ENCODE measurements around the gene SH3BP1.
A peak's percentile ranks its signal among the peaks of the same experiment; 100 is the strongest.

SH3BP1 gene

DNA sequence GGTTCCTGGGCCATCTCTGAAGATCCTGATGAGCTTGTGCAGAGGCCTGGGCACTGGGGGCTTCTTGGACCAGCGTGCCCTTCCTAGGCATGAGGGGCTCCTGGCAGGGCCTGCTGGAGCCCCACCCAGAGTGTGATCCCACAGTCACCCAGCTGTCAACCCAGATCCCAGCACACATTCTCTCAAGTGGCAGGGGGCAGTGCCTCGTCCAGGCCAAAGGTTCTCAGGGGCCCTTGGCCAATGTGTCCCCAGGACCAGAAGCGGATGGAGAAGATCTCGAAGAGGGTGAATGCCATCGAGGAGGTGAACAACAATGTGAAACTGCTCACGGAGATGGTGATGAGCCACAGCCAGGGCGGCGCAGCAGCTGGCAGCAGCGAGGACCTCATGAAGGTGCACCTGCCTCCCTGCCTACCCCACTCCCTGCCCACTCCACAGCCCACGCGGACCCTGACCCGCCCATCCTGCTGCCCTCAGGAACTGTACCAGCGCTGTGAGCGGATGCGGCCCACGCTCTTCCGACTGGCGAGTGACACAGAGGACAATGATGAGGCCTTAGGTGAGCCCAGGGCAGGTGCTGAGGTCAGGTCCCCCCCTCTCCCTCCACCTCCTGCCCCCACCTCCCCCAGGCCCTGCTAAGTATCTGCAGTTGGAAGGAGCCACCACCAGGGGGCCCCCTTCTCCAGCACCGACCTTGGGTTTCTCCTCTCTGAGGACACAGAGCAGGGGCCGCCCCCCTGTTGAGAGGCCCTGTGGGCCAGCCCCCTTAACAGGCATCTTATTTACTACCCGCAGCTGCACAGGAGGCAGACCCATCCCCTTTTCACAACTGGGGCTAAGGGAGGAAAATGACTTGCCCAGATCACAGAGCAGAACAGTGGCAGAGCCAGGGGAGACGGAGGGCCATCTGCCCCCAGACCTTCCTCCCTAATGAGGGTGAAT is 16.1 kb upstream of the SH3BP1 start:
- Mint-ChIP-seq H3K27ac (peak overlapping the region; percentile 83), H3K36me3 (peaks cover 34% of the 10 kb centered on the region), H3K4me3 (no peak overlapping the region), H3K4me1 (peaks cover 43% of the 10 kb centered on the region), H3K9me3 (no peaks in the 10 kb centered on the region), H3K27me3 (no peaks in the 10 kb centered on the region)
- CTCF ChIA-PET = interaction anchor here (0.7 to 28.2 kb wide), 10 partner anchors 9 to 53 kb away, joined by 3 to 506 read pairs (median 4); partner anchors contain the start of genes LGALS1 and NOL12
- peak; percentile 84 for DNase-seq

DNA sequence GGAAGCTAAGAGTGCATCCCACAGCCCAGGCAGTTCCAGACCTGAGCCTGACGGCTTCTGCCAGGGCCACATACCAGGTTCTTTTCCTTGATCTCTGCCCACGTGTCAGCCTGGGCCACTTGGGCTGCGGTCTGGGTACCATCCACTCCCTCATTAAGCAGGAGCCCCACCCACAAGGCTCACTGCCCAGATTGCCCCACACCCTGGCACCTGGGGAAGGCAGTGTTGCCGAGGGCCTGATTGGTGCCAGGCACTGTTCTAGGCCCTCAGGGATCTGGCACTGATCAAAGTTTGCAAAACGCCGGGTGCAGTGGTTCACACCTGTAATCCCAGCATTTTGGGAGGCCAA is 15.5 kb upstream of the SH3BP1 start:
- H3K4me1 Mint-ChIP-seq = peaks cover 49% of the 10 kb centered on the region
- peak overlapping the region; percentile 83 for H3K27ac Mint-ChIP-seq

DNA sequence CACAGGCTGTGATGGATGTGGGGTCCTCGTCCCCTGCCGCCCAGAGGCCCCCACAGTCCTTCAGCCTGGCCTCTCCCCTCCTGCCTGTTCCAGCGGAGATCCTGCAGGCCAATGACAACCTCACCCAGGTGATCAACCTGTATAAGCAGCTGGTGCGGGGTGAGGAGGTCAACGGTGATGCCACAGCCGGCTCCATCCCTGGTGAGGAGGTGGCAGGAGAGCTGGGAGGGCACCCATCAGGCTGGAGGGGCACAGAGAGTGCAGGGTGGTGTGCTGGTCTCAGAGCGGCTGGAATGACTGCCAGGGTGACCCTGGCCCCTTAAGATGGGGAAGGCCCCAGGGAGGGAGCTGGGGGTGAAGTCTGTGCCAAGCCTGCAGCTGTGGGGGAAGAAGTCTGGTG is 14.6 kb upstream of the SH3BP1 start:
- H3K4me3 Mint-ChIP-seq = no peak overlapping the region
- H3K9me3 Mint-ChIP-seq = no peaks in the 10 kb centered on the region
- no peak for DNase-seq
- no peaks in the 10 kb centered on the region for H3K27me3 Mint-ChIP-seq
- peaks cover 28% of the 10 kb centered on the region for H3K36me3 Mint-ChIP-seq
- peaks cover 52% of the 10 kb centered on the region for H3K4me1 Mint-ChIP-seq
- H3K27ac Mint-ChIP-seq = peak overlapping the region; percentile 73
- CTCF ChIA-PET = interaction anchor here (1.1 to 28.2 kb wide), 6 partner anchors 9 to 51 kb away, joined by 3 to 506 read pairs (median 8); partner anchors contain the start of genes LGALS1, NOL12 and PDXP

More for the DNA sequence above, 15.5 kb upstream of the SH3BP1 start:
- no peaks in the 10 kb centered on the region for H3K27me3 Mint-ChIP-seq
- no peak overlapping the region for H3K4me3 Mint-ChIP-seq
- no peak for DNase-seq
- peaks cover 31% of the 10 kb centered on the region for H3K36me3 Mint-ChIP-seq
- no peaks in the 10 kb centered on the region for H3K9me3 Mint-ChIP-seq
- CTCF ChIA-PET = interaction anchor here (0.7 to 28.2 kb wide), 6 partner anchors 9 to 52 kb away, joined by 3 to 506 read pairs (median 6); partner anchors contain the start of genes LGALS1 and NOL12

GRCh38 chr22:37625737-37626136 is 13.7 kb upstream of the SH3BP1 start:
- Mint-ChIP-seq H3K9me3 (no peaks in the 10 kb centered on the region), H3K36me3 (peaks cover 26% of the 10 kb centered on the region)

DNA sequence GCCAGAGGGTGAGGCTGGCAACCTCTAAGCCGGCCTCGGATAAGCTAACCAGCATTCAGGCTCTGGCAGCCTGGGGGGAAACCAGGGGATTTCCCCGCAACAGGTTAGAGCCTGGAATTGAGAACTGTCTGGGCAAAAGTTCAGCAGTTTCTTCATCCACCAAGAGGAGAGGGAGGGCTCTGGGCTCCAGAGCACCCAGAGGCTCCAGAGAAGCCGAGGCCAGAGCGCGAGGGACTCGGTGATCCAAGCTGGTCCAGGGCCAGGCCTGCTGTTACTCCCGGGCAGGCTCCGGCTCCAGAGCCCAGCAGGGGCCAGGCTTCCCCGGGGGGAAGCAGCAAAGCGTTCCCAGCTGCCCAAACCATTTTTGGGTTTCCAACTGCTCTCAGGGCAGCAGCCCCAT is 13.3 kb upstream of the SH3BP1 start:
- Mint-ChIP-seq H3K27me3 (no peaks in the 10 kb centered on the region), H3K4me3 (no peak overlapping the region), H3K9me3 (no peaks in the 10 kb centered on the region), H3K4me1 (peaks cover 53% of the 10 kb centered on the region), H3K27ac (peak overlapping the region; percentile 86), H3K36me3 (peaks cover 24% of the 10 kb centered on the region)
- CTCF ChIA-PET = interaction anchor here (1.4 to 28.2 kb wide), 9 partner anchors 8 to 69 kb away, joined by 3 to 506 read pairs (median 5); partner anchors contain the start of genes LGALS1, NOL12 and PDXP
- no peak for DNase-seq

More at GRCh38 chr22:37625737-37626136, 13.7 kb upstream of the SH3BP1 start:
- H3K4me1 Mint-ChIP-seq = peaks cover 52% of the 10 kb centered on the region
- H3K27me3 Mint-ChIP-seq = no peaks in the 10 kb centered on the region
- CTCF ChIA-PET = interaction anchor here (0.6 to 28.2 kb wide), 8 partner anchors 8 to 50 kb away, joined by 3 to 506 read pairs (median 8); partner anchors contain the start of genes LGALS1, NOL12 and PDXP
- no peak for DNase-seq
- no peak overlapping the region for H3K27ac Mint-ChIP-seq
- H3K4me3 Mint-ChIP-seq = no peak overlapping the region

DNA sequence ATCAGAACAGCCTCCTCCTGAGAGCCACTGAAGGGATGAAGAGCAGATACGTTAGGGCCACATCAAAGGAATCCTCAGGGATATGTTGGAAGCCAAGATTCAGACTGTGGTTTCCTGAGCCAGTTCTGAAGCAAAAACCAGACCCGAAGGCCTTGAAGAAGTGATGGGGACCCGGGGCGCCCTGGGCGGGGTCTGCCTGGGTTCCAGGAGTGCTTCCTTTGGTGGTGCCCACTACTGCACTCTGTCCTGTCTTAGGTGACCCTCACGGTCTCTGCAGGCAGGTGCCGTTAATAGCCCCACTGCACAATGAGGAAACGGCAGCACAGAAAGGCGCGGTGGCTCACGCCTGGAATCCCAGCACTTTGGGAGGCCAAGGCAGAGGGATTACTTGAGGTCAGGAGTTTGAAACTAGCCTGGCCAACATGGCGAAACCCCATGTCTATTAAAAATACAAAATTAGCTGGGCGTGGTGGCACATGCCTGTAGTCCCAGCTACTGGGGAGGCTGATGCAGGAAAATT is 12.9 kb upstream of the SH3BP1 start:
- Mint-ChIP-seq H3K36me3 (peaks cover 22% of the 10 kb centered on the region), H3K4me3 (peak overlapping the region; percentile 20), H3K27me3 (no peaks in the 10 kb centered on the region), H3K4me1 (peaks cover 54% of the 10 kb centered on the region), H3K9me3 (no peaks in the 10 kb centered on the region), H3K27ac (peak overlapping the region; percentile 86)
- CTCF ChIA-PET = interaction anchor here (1.4 to 28.2 kb wide), 10 partner anchors 10 to 88 kb away, joined by 3 to 506 read pairs (median 6); partner anchors contain the start of genes LGALS1, NOL12 and PDXP
- DNase-seq = no peak

GRCh38 chr22:37627121-37627520 is 12.3 kb upstream of the SH3BP1 start:
- CTCF ChIA-PET = interaction anchor here (1.3 to 28.2 kb wide), 10 partner anchors 10 to 88 kb away, joined by 3 to 506 read pairs (median 6); partner anchors contain the start of genes GGA1, LGALS1, NOL12 and PDXP

GRCh38 chr22:37627545-37627944 is 11.9 kb upstream of the SH3BP1 start:
- peak overlapping the region; percentile 20 for H3K4me3 Mint-ChIP-seq
- H3K36me3 Mint-ChIP-seq = peaks cover 22% of the 10 kb centered on the region
- H3K27me3 Mint-ChIP-seq = no peaks in the 10 kb centered on the region
- CTCF ChIA-PET = interaction anchor here (1.3 to 28.2 kb wide), 9 partner anchors 10 to 89 kb away, joined by 3 to 506 read pairs (median 7); partner anchors contain the start of genes GGA1, LGALS1, NOL12 and PDXP
- H3K9me3 Mint-ChIP-seq = no peaks in the 10 kb centered on the region
- H3K4me1 Mint-ChIP-seq = peaks cover 60% of the 10 kb centered on the region
- peak overlapping the region; percentile 86 for H3K27ac Mint-ChIP-seq
- peak; percentile 77 for DNase-seq

More at GRCh38 chr22:37627121-37627520, 12.3 kb upstream of the SH3BP1 start:
- H3K27me3 Mint-ChIP-seq = no peaks in the 10 kb centered on the region
- H3K36me3 Mint-ChIP-seq = peaks cover 22% of the 10 kb centered on the region
- H3K9me3 Mint-ChIP-seq = no peaks in the 10 kb centered on the region
- H3K4me1 Mint-ChIP-seq = peaks cover 60% of the 10 kb centered on the region
- H3K4me3 Mint-ChIP-seq = peak overlapping the region; percentile 20
- H3K27ac Mint-ChIP-seq = peak overlapping the region; percentile 86
- DNase-seq = no peak

DNA sequence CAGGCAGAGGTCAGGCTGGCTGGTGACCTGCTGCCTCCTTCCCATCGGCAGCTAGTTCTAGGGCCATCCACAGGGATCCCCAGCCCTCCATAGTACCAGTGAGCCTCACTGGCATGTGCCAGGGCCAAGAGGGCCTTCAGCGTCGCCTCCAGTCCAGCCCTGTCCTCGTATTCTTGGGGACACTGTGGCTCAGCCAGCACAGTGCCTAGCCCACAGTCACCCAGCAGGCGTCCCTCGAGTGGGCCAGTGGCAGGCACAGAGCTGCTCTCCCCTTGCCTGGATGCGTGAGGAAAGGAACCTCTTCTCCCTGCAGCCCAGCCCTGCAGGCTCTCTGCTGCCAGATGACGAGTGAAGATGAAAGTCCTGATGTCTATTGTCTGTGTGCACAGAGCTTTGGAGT is 10.6 kb upstream of the SH3BP1 start:
- Mint-ChIP-seq H3K9me3 (no peaks in the 10 kb centered on the region), H3K27ac (peak overlapping the region; percentile 86), H3K36me3 (peaks cover 21% of the 10 kb centered on the region), H3K27me3 (no peaks in the 10 kb centered on the region), H3K4me1 (peaks cover 67% of the 10 kb centered on the region), H3K4me3 (no peak overlapping the region)
- CTCF ChIA-PET = interaction anchor here (1.1 to 28.2 kb wide), 4 partner anchors 9 to 47 kb away, joined by 4 to 506 read pairs (median 28); partner anchors contain the start of genes LGALS1 and NOL12
- no peak for DNase-seq

GRCh38 chr22:37629928-37630327 is 9.5 kb upstream of the SH3BP1 start:
- DNase-seq = no peak
- H3K36me3 Mint-ChIP-seq = peaks cover 18% of the 10 kb centered on the region
- no peaks in the 10 kb centered on the region for H3K27me3 Mint-ChIP-seq
- no peaks in the 10 kb centered on the region for H3K9me3 Mint-ChIP-seq
- CTCF ChIA-PET = interaction anchor here (5.7 to 28.2 kb wide), 2 partner anchors 13 to 46 kb away, joined by 57 to 506 read pairs; partner anchors contain the start of genes LGALS1 and NOL12
- peaks cover 73% of the 10 kb centered on the region for H3K4me1 Mint-ChIP-seq
- no peak overlapping the region for H3K27ac Mint-ChIP-seq
- H3K4me3 Mint-ChIP-seq = no peak overlapping the region

GRCh38 chr22:37630839-37631435 is 8.5 kb upstream of the SH3BP1 start:
- DNase-seq = no peak
- Mint-ChIP-seq H3K4me1 (peaks cover 73% of the 10 kb centered on the region), H3K36me3 (peaks cover 11% of the 10 kb centered on the region), H3K9me3 (no peaks in the 10 kb centered on the region), H3K27ac (peak overlapping the region; percentile 87), H3K27me3 (no peaks in the 10 kb centered on the region), H3K4me3 (no peak overlapping the region)
- CTCF ChIA-PET = interaction anchor here (1.2 to 28.2 kb wide), 3 partner anchors 12 to 45 kb away, joined by 3 to 506 read pairs (median 57); partner anchors contain the start of genes LGALS1 and NOL12

DNA sequence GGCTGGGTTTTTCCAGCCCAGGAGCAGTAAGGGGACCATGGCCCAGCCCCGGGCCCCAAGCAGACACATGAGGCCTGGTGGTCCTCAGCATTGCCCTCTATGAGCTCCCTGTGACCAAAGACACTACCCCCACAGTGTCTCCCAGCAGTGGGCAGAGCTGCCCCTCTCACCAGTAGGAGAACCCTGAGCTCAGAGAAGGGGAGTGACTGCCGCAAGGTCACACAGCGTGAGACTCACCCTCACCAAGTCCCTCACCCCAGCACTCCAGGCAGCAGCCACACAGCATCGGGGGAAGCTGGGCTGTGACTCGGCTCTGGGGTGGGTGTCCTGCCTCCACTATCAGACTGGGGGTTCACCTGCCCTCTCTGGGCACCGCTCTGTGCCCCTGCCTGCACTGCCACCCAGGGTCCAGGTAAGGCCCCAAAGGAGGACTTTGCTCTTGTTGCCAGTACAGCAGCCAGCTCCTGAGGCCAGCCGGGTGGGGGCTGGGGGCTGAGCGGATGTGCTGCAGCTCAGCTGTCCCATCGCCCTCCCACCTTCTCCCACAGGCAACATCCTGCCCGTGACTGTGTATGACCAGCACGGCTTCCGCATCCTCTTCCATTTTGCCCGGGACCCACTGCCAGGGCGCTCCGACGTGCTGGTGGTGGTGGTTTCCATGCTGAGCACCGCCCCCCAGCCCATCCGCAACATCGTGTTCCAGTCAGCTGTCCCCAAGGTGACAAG is 7.9 kb upstream of the SH3BP1 start:
- Mint-ChIP-seq H3K4me3 (peak overlapping the region; percentile 8), H3K4me1 (peaks cover 73% of the 10 kb centered on the region), H3K27ac (peak overlapping the region; percentile 87), H3K36me3 (peaks cover 9% of the 10 kb centered on the region), H3K27me3 (no peaks in the 10 kb centered on the region), H3K9me3 (no peaks in the 10 kb centered on the region)
- DNase-seq = peak; percentile 38
- CTCF ChIA-PET = interaction anchor here (1.2 to 28.2 kb wide), 5 partner anchors 8 to 45 kb away, joined by 3 to 506 read pairs (median 21); partner anchors contain the start of genes GGA1, LGALS1 and NOL12

Data from activated naive CD4-positive, alpha-beta T cell treated with anti-CD3 and anti-CD28 coated beads, Interleukin-2, amount 10 ng/mL, durations not matched to agents 7 days and 5 days (primary cell).